NCI-H2081 (cell line): ENCODE results near the gene SMIM44.

Experiments used
- DNase-seq, 2 experiments: peaks; one replicate each; lab custom pipeline; 2025; lab: John Stamatoyannopoulos, UW

The SMIM44 gene

GRCh38 chr19:3477506-3477905, 5.7 kb downstream of the SMIM44 start:
- no peak for DNase-seq

GRCh38 chr19:3476830-3477229, 6.4 kb downstream of the SMIM44 start:
- no peak for DNase-seq

- DNase-seq: no peak
Observed at GRCh38 chr19:3475449-3475848, 7.8 kb downstream of the SMIM44 start.

GRCh38 chr19:3474614-3475013, 8.6 kb downstream of the SMIM44 start:
- DNase-seq: no peak

- DNase-seq: no peak
Observed at GRCh38 chr19:3474010-3474409, 9.2 kb downstream of the SMIM44 start.

GRCh38 chr19:3471954-3472655, 11.1 kb downstream of the SMIM44 start:
- DNase-seq: no peak

- no peak for DNase-seq
Observed at GRCh38 chr19:3470500-3471128, 12.6 kb downstream of the SMIM44 start.

- no peak for DNase-seq
Observed at GRCh38 chr19:3469638-3470499, 13.4 kb downstream of the SMIM44 start.

- no peak for DNase-seq
Observed at GRCh38 chr19:3468211-3468610, 15.0 kb downstream of the SMIM44 start.

GRCh38 chr19:3467437-3468198, 15.6 kb downstream of the SMIM44 start:
- no peak for DNase-seq

- no peak for DNase-seq
Observed at GRCh38 chr19:3466635-3467034, 16.6 kb downstream of the SMIM44 start.

- DNase-seq: no peak
Observed at GRCh38 chr19:3465552-3465951, 17.7 kb downstream of the SMIM44 start.

- no peak for DNase-seq
Observed at GRCh38 chr19:3464587-3465235, 18.5 kb downstream of the SMIM44 start.

- no peak for DNase-seq
Observed at GRCh38 chr19:3463714-3464586, 19.3 kb downstream of the SMIM44 start.

GRCh38 chr19:3462991-3463713, 20.1 kb downstream of the SMIM44 start:
- DNase-seq: no peak

GRCh38 chr19:3459965-3460582, 23.2 kb downstream of the SMIM44 start:
- DNase-seq: no peak

- DNase-seq: no peak
Observed at GRCh38 chr19:3459089-3459881, 24.0 kb downstream of the SMIM44 start.

GRCh38 chr19:3458229-3459088, 24.8 kb downstream of the SMIM44 start:
- DNase-seq: no peak
